GM12891 (cell line): ENCODE measurements around the gene PLA2G4D.

Experiments
- DNase-seq: peaks from one replicate; pipeline ENCODE4 v3.0.0; 2011; ENCODE audit warnings: low spot score; ENCODE audit not compliant: insufficient read length
- FAIRE-seq: peaks from 2 replicates; lab custom pipeline; 2011; peaks lifted over from hg19 to GRCh38; lab: Jason Lieb, UNC
- PAX5 ChIP-seq: IDR thresholded peaks from 2 replicates; pipeline ENCODE4 v1.6.1; 2011; ENCODE audit warnings: low read length, moderate library complexity, mild to moderate bottlenecking; ENCODE audit not compliant: insufficient read depth, severe bottlenecking
- POLR2A ChIP-seq: IDR thresholded peaks from 2 replicates; pipeline ENCODE4 v1.6.1; 2011; ENCODE audit warnings: low read depth, low read length, control low read depth
- POLR2AphosphoS5 ChIP-seq: IDR thresholded peaks from 2 replicates; pipeline ENCODE4 v1.6.1; 2011; ENCODE audit warnings: low read depth, low read length, control low read depth
- POU2F2 ChIP-seq: IDR thresholded peaks from 2 replicates; pipeline ENCODE4 v1.6.1; 2011; ENCODE audit warnings: low read depth, mild to moderate bottlenecking, control low read depth, low read length, moderate library complexity
- SPI1 ChIP-seq: IDR thresholded peaks from 2 replicates; pipeline ENCODE4 v1.6.1; 2011; ENCODE audit warnings: low read depth, low read length, control low read depth
- TAF1 ChIP-seq: IDR thresholded peaks from 2 replicates; pipeline ENCODE4 v1.6.1; 2011; ENCODE audit warnings: low read depth, low read length, control low read depth

PLA2G4D gene

DNA sequence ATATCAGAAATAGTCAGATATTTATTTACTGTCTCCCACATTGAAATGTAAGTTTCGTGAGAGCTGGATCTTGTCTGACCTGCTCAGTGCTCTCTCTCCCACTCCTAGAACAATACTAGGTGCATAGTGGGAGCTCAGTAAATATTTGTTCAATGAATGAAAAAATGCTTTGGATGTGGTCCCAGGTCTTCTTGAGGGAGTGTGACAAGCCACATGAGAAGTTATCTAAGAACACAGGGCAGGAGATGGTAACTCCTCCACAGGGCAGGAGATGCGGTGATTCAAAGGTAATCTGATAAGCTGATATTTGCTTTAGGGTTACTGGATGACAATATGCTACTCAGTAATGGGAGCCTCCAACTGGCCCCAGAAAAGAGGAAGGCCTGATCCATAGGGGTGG lies 47.8 kb downstream of the PLA2G4D start:
- FAIRE-seq (no peak), DNase-seq (no peak)
- no peak for TF ChIP-seq POLR2AphosphoS5
- TF ChIP-seq TAF1, result no peak
- no peak for TF ChIP-seq PAX5
- no peak for TF ChIP-seq SPI1
- no peak for TF ChIP-seq POU2F2
- no peak for TF ChIP-seq POLR2A

DNA sequence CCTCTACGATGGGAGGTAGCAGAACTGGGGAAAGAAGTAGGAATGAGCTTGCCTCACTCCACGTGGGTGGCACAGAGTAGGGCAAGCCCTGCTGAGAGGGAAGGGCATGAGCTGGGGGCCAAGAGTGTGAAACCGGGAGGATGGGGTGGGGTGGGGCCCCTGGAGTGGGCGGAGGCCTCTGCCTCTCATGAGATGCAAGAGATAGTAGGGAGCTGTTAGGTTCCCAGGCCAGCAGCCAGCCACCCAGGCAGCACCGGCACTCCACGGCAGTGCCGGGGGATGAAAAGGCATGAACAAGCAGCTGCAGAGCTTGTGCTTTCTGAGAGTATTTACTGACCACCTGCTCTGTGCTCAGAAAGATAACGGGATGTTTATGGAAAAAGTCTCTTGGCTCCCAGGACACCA lies 49.1 kb downstream of the PLA2G4D start:
- FAIRE-seq (no peak), DNase-seq (no peak)
- TF ChIP-seq TAF1, result no peak
- no peak for TF ChIP-seq PAX5
- TF ChIP-seq POU2F2, result no peak
- no peak for TF ChIP-seq SPI1
- TF ChIP-seq POLR2A, result no peak
- TF ChIP-seq POLR2AphosphoS5, result no peak

GRCh38 chr15:42042602-42043400 lies 51.6 kb downstream of the PLA2G4D start:
- FAIRE-seq (no peak), DNase-seq (no peak)
- TF ChIP-seq SPI1 (no peak), PAX5 (no peak), POLR2AphosphoS5 (no peak), POU2F2 (no peak), POLR2A (no peak), TAF1 (no peak)

- no peak for TF ChIP-seq POLR2A
- TF ChIP-seq POLR2AphosphoS5, result no peak
- TF ChIP-seq PAX5, result no peak
- TF ChIP-seq POU2F2, result no peak
- TF ChIP-seq SPI1, result no peak
- TF ChIP-seq TAF1, result no peak
- FAIRE-seq, result no peak
- DNase-seq, result no peak
These were observed 56.0 kb downstream of the PLA2G4D start for GRCh38 chr15:42038401-42038800.

DNA sequence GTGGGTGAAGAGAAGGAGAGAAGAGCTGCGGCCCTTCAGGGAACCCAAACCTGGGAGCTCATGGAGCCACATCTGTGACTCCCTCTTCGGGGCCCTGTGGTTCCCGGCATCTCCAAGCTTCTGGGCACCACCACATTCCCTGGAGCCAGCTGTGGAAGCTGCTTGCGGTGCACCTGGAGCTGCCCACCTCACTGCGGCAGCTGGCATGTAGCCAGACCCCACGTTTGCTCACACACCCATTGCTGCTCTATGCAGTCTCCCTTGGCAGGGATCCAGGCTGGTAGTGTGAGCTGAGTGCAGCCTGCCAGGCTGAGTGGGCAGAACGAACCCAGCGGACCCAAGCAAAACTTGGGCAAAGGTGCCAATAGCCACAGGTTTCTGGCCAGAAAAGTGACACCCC lies 56.7 kb downstream of the PLA2G4D start:
- TF ChIP-seq TAF1, result no peak
- no peak for TF ChIP-seq PAX5
- no peak for TF ChIP-seq POLR2A
- no peak for TF ChIP-seq SPI1
- TF ChIP-seq POLR2AphosphoS5, result no peak
- no peak for TF ChIP-seq POU2F2
- no peak for FAIRE-seq
- DNase-seq, result no peak

DNA sequence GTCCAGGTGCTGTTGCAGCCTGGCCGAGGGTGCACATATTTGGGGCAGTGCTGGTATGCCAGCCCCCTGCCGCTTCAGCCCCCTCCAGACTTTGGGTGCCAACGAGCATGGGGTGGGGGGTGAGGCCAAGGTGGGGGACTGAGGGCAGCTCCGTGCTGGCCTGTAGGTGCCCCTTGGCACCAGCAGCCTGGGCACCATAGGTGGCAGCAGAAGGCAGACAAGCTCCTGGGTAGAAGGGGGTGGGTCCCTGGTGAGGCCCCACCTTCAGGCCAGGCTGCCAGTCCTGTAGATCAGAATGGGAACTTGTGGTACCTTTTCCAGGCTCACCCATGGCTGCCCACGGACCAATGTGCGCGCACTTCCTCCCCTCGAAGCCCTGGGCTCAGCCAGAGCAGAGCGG lies 57.4 kb downstream of the PLA2G4D start:
- FAIRE-seq (no peak), DNase-seq (no peak)
- TF ChIP-seq POLR2A (no peak), TAF1 (no peak), SPI1 (no peak), PAX5 (no peak), POU2F2 (no peak), POLR2AphosphoS5 (no peak)

- FAIRE-seq, result no peak
- TF ChIP-seq POU2F2, result no peak
- TF ChIP-seq PAX5, result no peak
- no peak for TF ChIP-seq SPI1
- no peak for TF ChIP-seq POLR2A
- TF ChIP-seq TAF1, result no peak
- TF ChIP-seq POLR2AphosphoS5, result no peak
- DNase-seq, result no peak
These were observed 58.1 kb downstream of the PLA2G4D start for GRCh38 chr15:42036112-42036905.

GRCh38 chr15:42035435-42035761 lies 59.0 kb downstream of the PLA2G4D start:
- peak; percentile 33 for DNase-seq
- FAIRE-seq, result peak; percentile 89
- TF ChIP-seq PAX5, result no peak
- peak; percentile 98 for TF ChIP-seq POU2F2
- TF ChIP-seq POLR2A, result no peak
- no peak for TF ChIP-seq TAF1
- TF ChIP-seq POLR2AphosphoS5, result no peak
- TF ChIP-seq SPI1, result 0 out of 2 replicates have a peak, but pooled peaks have one; percentile 4

- DNase-seq (no peak), FAIRE-seq (peak; percentile 9)
- no peak for TF ChIP-seq POLR2AphosphoS5
- TF ChIP-seq PAX5, result no peak
- TF ChIP-seq SPI1, result no peak
- TF ChIP-seq POU2F2, result no peak
- no peak for TF ChIP-seq TAF1
- no peak for TF ChIP-seq POLR2A
These were observed 59.5 kb downstream of the PLA2G4D start for GRCh38 chr15:42034628-42035434.
